SU-DHL-6 (cell line): ENCODE results near the gene CCDC179.

Source experiments
- H2AFZ ChIP-seq: fragments of 200-600 bp; sonication (generic); 2 replicates; pipeline ENCODE4 v1.6.1; 2014; ENCODE audit warnings: low read depth, mild to moderate bottlenecking, moderate library complexity, mixed read lengths, antibody characterized with exemption, low read length; ENCODE audit not compliant: severe bottlenecking
- H3F3A ChIP-seq: fragments of 200-600 bp; shearing (Covaris generic); 2 replicates; pipeline ENCODE4 v1.6.0; 2016; ENCODE audit warnings: antibody characterized with exemption, mild to moderate bottlenecking; ENCODE audit not compliant: insufficient read depth
- H3K27ac ChIP-seq: fragments of 200-600 bp; sonication (generic); 2 replicates; pipeline ENCODE4 v1.5.1; 2016; ENCODE audit warnings: low read depth, mild to moderate bottlenecking, low read length, moderate library complexity, mixed read lengths
- H3K27me3 ChIP-seq: fragments of 200-600 bp; sonication (generic), shearing (Covaris generic); 2 replicates; pipeline ENCODE4 v1.6.0; 2014; ENCODE audit warnings: mild to moderate bottlenecking, low read length
- H3K36me3 ChIP-seq: fragments of 200-600 bp; sonication (generic); 2 replicates; pipeline ENCODE4 v1.6.1; 2014; ENCODE audit warnings: mild to moderate bottlenecking, low read length, mixed read lengths
- H3K4me2 ChIP-seq: fragments of 300-600, 200-600 bp; shearing (Covaris generic), sonication (generic); 2 replicates; pipeline ENCODE4 v1.6.0; 2014; ENCODE audit warnings: low read length, low read depth, mild to moderate bottlenecking; ENCODE audit not compliant: poor library complexity, severe bottlenecking
- H3K4me3 ChIP-seq: fragments of 200-600 bp; sonication (generic); 2 replicates; pipeline ENCODE4 v1.5.1; 2014; ENCODE audit warnings: antibody characterized with exemption, low read length, mild to moderate bottlenecking, mixed read lengths; ENCODE audit not compliant: insufficient read depth, poor library complexity, severe bottlenecking
- H3K79me2 ChIP-seq: fragments of 200-600 bp; sonication (generic); 2 replicates; pipeline ENCODE4 v1.6.1; 2014; ENCODE audit warnings: mild to moderate bottlenecking, low read length, moderate library complexity; ENCODE audit not compliant: insufficient read depth
- H3K9ac ChIP-seq: fragments of 200-600 bp; sonication (generic); 2 replicates; pipeline ENCODE4 v1.7.0; 2014; ENCODE audit warnings: mild to moderate bottlenecking, low read length
- H3K9me2 ChIP-seq: fragments of 200-600 bp; sonication (generic); replicated peaks from 2 replicates; pipeline ENCODE4 v1.6.1; 2014; ENCODE audit warnings: low read length; ENCODE audit not compliant: insufficient read depth
- H3K9me3 ChIP-seq: fragments of 200-600 bp; sonication (generic); 2 replicates; pipeline ENCODE4 v1.6.1; 2014; ENCODE audit warnings: low read length, mixed read lengths; ENCODE audit not compliant: insufficient read depth
- H4K20me1 ChIP-seq: fragments of 200-600 bp; sonication (generic); 2 replicates; pipeline ENCODE4 v1.6.1; 2014; ENCODE audit warnings: low read depth, mild to moderate bottlenecking, antibody characterized with exemption, low read length, moderate library complexity, mixed read lengths
- EZH2phosphoT487 ChIP-seq: fragments of 200-600 bp; sonication (generic), shearing (Covaris generic); conservative IDR thresholded peaks from 2 replicates; pipeline ENCODE4 v1.6.1; 2018; ENCODE audit warnings: mild to moderate bottlenecking, antibody characterized with exemption, low read length, moderate library complexity, mixed read lengths
- TF ChIP-seq, protein P1 (sequence below): fragments of 200-600 bp; sonication (generic); IDR thresholded peaks from one replicate; pipeline ENCODE4 v1.5.1; 2017; ENCODE audit warnings: antibody characterized with exemption, mild to moderate bottlenecking, low read length, moderate library complexity; ENCODE audit not compliant: insufficient read depth, poor library complexity, severe bottlenecking

Gene CCDC179

GRCh38 chr11:22900764-22901486 is 40.7 kb upstream of the CCDC179 start:
- Histone ChIP-seq H3K27ac (no peak overlapping the region), H3K36me3 (no peaks in the 10 kb centered on the region), H3K4me2 (no peak overlapping the region), H3K79me2 (no peaks in the 10 kb centered on the region), H2AFZ (no peak overlapping the region), H4K20me1 (no peaks in the 10 kb centered on the region), H3K9ac (no peak overlapping the region), H3K9me2 (no peaks in the 10 kb centered on the region), H3K27me3 (no peaks in the 10 kb centered on the region), H3K4me3 (no peak overlapping the region), H3F3A (no peaks in the 10 kb centered on the region), H3K9me3 (no peaks in the 10 kb centered on the region)
- TF ChIP-seq EZH2phosphoT487 = no peak
- TF ChIP-seq, protein P1, sequence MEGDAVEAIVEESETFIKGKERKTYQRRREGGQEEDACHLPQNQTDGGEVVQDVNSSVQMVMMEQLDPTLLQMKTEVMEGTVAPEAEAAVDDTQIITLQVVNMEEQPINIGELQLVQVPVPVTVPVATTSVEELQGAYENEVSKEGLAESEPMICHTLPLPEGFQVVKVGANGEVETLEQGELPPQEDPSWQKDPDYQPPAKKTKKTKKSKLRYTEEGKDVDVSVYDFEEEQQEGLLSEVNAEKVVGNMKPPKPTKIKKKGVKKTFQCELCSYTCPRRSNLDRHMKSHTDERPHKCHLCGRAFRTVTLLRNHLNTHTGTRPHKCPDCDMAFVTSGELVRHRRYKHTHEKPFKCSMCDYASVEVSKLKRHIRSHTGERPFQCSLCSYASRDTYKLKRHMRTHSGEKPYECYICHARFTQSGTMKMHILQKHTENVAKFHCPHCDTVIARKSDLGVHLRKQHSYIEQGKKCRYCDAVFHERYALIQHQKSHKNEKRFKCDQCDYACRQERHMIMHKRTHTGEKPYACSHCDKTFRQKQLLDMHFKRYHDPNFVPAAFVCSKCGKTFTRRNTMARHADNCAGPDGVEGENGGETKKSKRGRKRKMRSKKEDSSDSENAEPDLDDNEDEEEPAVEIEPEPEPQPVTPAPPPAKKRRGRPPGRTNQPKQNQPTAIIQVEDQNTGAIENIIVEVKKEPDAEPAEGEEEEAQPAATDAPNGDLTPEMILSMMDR = no peak

- no peak overlapping the region for H3K4me3 ChIP-seq
- no peak overlapping the region for H3K9ac ChIP-seq
- no peaks in the 10 kb centered on the region for H3K36me3 ChIP-seq
- no peak overlapping the region for H3K4me2 ChIP-seq
- H3K9me2 ChIP-seq = no peaks in the 10 kb centered on the region
- no peaks in the 10 kb centered on the region for H3K9me3 ChIP-seq
- H3K27ac ChIP-seq = no peak overlapping the region
- H2AFZ ChIP-seq = no peak overlapping the region
- H3F3A ChIP-seq = no peaks in the 10 kb centered on the region
- H4K20me1 ChIP-seq = no peaks in the 10 kb centered on the region
- TF ChIP-seq, protein P1 = no peak
- no peak for TF ChIP-seq EZH2phosphoT487
- H3K27me3 ChIP-seq = no peaks in the 10 kb centered on the region
- H3K79me2 ChIP-seq = no peaks in the 10 kb centered on the region
Measured at GRCh38 chr11:22898036-22898435, 37.8 kb upstream of the CCDC179 start.

DNA sequence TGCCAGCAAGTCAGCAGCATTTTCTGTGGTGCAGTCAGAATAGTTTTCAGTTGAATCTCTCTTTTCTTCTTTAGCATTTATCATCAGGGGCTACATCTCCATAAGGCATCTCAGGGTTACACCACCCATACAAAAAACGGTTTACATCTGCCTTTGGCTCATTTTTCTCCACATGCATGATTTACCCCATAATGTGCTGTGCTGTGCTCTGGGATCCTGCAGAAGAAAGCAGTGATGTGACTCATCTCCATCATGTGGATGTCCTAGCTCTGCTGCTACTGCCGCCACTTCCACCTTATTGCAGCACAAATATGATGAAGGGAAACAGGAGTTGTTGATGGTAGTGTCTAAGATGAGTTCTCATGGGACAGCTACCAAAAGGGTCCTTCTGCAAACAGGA is 30.0 kb upstream of the CCDC179 start:
- no peaks in the 10 kb centered on the region for H3F3A ChIP-seq
- no peak overlapping the region for H3K27ac ChIP-seq
- no peaks in the 10 kb centered on the region for H3K9me3 ChIP-seq
- H3K4me3 ChIP-seq = no peak overlapping the region
- H3K27me3 ChIP-seq = no peaks in the 10 kb centered on the region; the same call in 1 of the 2 replicates
- H2AFZ ChIP-seq = no peak overlapping the region
- no peaks in the 10 kb centered on the region for H3K9me2 ChIP-seq
- H3K9ac ChIP-seq = no peak overlapping the region
- no peaks in the 10 kb centered on the region for H4K20me1 ChIP-seq
- no peak overlapping the region for H3K4me2 ChIP-seq
- no peaks in the 10 kb centered on the region for H3K36me3 ChIP-seq
- H3K79me2 ChIP-seq = no peaks in the 10 kb centered on the region
- no peak for TF ChIP-seq EZH2phosphoT487
- TF ChIP-seq, protein P1 = no peak
